GM10266 (cell line): ENCODE measurements around the gene BDNF.

ENCODE experiments used
- DNase-seq: peaks from one replicate; pipeline ENCODE4 v3.0.0; 2012; ENCODE audit errors: extremely low spot score
- TF ChIP-seq, protein P1 (sequence below): IDR thresholded peaks from 2 replicates; pipeline ENCODE4 v1.5.1; 2012; ENCODE audit warnings: mild to moderate bottlenecking, low read depth; ENCODE audit not compliant: control insufficient read depth, insufficient read depth; ENCODE audit errors: missing control alignments

BDNF gene

DNA sequence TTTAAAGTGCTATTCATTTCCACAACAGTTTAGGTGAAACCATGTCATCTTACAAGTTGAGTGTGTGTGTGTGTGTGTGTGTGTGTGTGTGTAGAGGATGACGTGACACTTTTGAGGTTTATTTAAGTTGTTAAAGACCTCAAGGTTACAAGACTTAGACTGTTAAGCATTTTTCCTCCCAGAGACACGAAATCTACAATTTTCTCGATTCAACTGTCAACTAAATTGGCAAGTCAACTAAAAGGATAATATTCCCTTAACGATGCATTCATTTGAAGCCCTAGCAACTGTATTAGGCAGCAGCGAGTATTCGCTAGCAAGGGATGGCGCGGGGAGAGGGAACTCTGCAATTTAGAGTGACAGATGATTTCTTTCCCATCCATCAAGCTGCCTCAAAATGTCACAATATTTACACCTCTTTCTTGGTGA lies 17.6 kb upstream of the BDNF start:
- DNase-seq: no peak

DNA sequence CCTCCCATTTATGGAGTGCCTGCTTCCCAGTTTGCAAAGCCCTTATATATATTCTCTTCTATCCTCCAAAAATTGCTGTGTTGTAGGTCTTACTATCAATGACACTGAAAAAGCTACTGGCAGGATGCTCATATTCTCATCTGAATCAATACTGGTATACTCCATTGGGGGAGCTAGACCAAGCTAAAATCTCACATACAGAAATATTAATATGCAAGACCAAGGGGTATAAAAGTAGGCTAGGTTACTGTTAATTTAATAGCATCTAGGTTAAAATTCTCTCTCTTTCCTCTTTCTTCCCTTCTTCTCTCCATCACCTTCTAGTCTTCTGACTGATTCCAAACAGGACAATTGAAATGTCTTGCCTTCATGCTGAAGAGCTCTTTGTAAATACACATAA lies 17.1 kb upstream of the BDNF start:
- no peak for DNase-seq
- TF ChIP-seq, protein P1, sequence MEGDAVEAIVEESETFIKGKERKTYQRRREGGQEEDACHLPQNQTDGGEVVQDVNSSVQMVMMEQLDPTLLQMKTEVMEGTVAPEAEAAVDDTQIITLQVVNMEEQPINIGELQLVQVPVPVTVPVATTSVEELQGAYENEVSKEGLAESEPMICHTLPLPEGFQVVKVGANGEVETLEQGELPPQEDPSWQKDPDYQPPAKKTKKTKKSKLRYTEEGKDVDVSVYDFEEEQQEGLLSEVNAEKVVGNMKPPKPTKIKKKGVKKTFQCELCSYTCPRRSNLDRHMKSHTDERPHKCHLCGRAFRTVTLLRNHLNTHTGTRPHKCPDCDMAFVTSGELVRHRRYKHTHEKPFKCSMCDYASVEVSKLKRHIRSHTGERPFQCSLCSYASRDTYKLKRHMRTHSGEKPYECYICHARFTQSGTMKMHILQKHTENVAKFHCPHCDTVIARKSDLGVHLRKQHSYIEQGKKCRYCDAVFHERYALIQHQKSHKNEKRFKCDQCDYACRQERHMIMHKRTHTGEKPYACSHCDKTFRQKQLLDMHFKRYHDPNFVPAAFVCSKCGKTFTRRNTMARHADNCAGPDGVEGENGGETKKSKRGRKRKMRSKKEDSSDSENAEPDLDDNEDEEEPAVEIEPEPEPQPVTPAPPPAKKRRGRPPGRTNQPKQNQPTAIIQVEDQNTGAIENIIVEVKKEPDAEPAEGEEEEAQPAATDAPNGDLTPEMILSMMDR: no peak

More for the DNA sequence above, 17.6 kb upstream of the BDNF start:
- TF ChIP-seq, protein P1: no peak

DNA sequence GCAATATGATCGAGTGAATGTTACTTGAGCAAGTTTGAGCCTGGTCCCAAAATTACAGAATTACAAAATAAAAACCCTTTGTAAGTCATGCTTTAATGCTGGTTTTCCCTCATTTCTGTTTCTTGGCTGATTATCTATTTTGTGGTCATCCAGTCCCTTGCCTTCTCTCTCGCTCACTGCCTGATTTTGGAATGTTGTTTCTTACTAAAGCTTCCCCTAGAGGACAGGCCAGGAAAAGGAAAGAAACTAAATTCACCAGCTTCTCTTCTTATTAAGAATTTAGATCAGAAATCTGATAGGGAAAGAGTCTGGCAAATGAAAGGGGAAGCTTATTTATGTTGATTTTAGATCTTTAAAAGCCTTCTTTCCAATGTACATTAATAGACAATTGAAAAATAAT lies 16.6 kb upstream of the BDNF start:
- no peak for DNase-seq
- TF ChIP-seq, protein P1: no peak

DNA sequence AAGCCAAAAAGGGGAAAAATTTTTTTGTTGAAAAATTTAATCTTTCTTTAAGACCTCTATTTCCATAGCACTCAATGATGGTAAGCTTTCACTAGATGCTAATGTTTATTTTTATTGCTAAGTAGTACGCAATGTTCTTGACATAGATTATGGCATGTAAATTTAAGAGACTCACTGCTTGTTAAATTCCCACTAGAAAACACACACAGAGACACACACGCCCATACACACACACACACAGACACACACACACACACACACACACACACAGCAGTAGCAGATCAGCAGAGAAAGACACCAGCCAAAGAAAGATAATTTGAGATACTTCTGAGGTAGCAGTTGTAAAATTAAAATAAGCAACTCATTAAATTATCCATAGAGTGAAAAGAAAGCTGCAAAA lies 16.0 kb upstream of the BDNF start:
- TF ChIP-seq, protein P1: no peak
- DNase-seq: no peak

DNA sequence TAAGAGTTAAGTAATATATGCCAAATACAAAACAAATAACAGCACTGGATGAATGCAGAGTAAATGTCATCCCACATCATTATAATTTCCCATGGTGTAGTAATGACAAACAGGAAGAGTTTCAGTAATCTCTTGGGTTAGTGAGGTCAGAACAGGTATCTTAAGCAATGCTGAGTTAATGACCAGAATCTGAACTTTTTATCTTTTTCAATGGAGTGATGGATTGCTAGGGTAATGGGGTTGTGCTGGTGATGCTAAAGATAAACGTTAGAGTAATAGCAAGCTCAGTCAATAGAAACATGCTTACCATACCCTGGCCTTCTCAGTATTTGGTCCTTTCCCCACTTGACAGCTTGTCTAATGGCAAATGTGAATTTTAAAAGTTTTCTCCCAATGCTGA lies 11.5 kb upstream of the BDNF start:
- no peak for DNase-seq
- TF ChIP-seq, protein P1: no peak

DNA sequence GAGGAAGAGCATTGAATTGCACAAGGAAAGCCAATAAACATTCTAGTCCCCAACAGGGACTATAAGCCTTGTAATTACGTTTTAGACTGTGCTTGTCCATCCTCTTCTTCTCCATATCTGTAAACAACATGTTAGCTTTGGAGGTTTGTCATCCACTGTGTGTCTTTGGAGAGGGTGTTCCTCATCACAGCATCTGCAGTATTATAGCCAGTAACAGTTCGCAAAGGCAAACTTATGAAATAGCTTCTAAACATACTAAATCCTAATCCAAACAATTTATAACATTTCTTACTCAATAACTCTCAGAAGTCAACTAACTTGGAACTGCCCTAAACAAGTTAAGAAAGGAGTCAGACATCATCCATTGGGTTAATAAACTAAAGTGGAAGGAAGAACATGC lies 10.3 kb upstream of the BDNF start:
- TF ChIP-seq, protein P1: no peak
- DNase-seq: no peak

DNA sequence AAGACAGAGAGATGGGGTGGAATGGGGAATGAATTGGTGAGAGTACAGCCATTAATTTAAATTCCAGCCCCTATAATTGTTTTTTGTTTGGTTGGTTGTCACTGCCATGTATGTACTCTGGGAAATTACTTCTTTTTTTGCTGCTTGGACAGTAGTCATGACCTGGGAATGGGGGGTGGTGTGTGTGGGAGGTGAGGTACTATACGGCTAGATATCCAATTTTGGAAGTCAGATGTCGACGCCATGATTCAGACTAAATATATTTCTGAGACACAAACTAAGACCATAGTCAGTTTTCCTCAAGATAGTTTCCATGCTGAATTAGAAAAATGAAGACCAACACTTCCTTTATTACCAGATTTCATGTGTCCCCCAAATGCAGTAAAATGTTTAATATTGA lies 7.4 kb upstream of the BDNF start:
- TF ChIP-seq, protein P1: no peak

More for the DNA sequence above, 7.4 kb upstream of the BDNF start:
- no peak for DNase-seq
